LoVo (cell line): Measurements from ENCODE around the gene UQCC5.

Source experiments
- DNase-seq: peaks from one replicate; pipeline ENCODE4 v3.0.0-alpha.2; 2016; ENCODE audit warnings: low spot score

The UQCC5 gene

DNA sequence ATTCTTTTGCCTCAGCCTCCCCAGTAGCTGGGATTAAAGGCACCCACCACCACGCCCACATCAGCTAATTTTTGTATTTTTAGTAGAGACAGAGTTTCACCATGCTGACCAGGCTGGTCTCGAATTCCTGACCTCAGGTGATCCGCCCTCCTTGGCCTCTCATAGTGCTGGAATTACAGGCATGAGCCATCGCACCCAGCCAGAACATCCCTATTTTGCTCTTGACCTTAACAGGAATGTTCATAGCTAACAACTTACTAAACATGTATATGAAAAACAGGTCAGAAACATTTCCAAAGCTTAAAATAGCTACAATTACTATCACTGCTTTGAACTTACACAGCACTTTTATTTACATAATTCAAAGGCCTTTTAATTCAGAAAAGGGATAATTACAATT is 33.7 kb downstream of the UQCC5 start:
- no peak for DNase-seq

GRCh38 chr3:52572221-52572620 is 35.8 kb downstream of the UQCC5 start:
- DNase-seq: no peak

- DNase-seq: no peak
Measured at GRCh38 chr3:52574056-52574965, 37.9 kb downstream of the UQCC5 start.
